HepG2 (cell line): Measurements from ENCODE around the gene CDT1.

Source experiments
- ATF5 ChIP-seq: sonication (generic); formaldehyde crosslinking; IDR thresholded peaks from 2 replicates; pipeline ENCODE4 v1.4.0; 2020; ENCODE audit warnings: mild to moderate bottlenecking, low read depth, missing genetic modification reagents
- HNRNPUL1 ChIP-seq: fragments of 200-400 bp; formaldehyde crosslinking; IDR thresholded peaks from 2 replicates; pipeline ENCODE4 v1.6.1; 2017; ENCODE audit warnings: low read depth, mild to moderate bottlenecking, low read length, moderate library complexity
- NR2F1 ChIP-seq, 2 experiments: fragments of 450-650 bp in 1 of 2; formaldehyde crosslinking in 1 of 2; IDR thresholded peaks; 2 replicates each; pipeline versions ENCODE4 v1.5.0 to v1.6.1; 2016 to 2020; ENCODE audit warnings: mild to moderate bottlenecking in 1 of 2, missing compliant biosample characterization in 1 of 2, missing genetic modification reagents in 1 of 2, moderate library complexity in 1 of 2
- NR3C1 ChIP-seq: sonication (generic); formaldehyde crosslinking; IDR thresholded peaks from 2 replicates; pipeline ENCODE4 v1.4.0; 2020; ENCODE audit warnings: missing genetic modification reagents
- RELA ChIP-seq: sonication (generic); formaldehyde crosslinking; IDR thresholded peaks from 2 replicates; pipeline ENCODE4 v1.4.0; 2020; ENCODE audit warnings: missing genetic modification reagents
- ZNF547 ChIP-seq: sonication (generic); formaldehyde crosslinking; IDR thresholded peaks from 2 replicates; pipeline ENCODE4 v1.5.1; 2020; ENCODE audit warnings: mild to moderate bottlenecking, missing genetic modification reagents
- TF ChIP-seq, protein P1 (sequence below): sonication (generic); formaldehyde crosslinking; IDR thresholded peaks from 2 replicates; pipeline ENCODE4 v1.5.0; 2020; ENCODE audit warnings: mild to moderate bottlenecking, missing genetic modification reagents, moderate library complexity
- TF ChIP-seq, protein P2 (sequence below), 2 experiments: fragments of 450-650 bp in 1 of 2; sonication (generic) in 1 of 2; formaldehyde crosslinking; IDR thresholded peaks; 2 replicates each; pipeline versions ENCODE4 v1.5.0 to v1.8.0; 2020 to 2022; ENCODE audit warnings: mild to moderate bottlenecking in 1 of 2, missing genetic modification reagents in 1 of 2
- TF ChIP-seq, protein P3 (sequence below): sonication (generic); formaldehyde crosslinking; IDR thresholded peaks from 2 replicates; pipeline ENCODE4 v1.8.0; 2022; ENCODE audit warnings: missing genetic modification reagents, low read depth, mild to moderate bottlenecking, borderline replicate concordance

GRCh38 chr16:88792078-88792550, 11.5 kb upstream of the CDT1 start:
- TF ChIP-seq, protein P1, sequence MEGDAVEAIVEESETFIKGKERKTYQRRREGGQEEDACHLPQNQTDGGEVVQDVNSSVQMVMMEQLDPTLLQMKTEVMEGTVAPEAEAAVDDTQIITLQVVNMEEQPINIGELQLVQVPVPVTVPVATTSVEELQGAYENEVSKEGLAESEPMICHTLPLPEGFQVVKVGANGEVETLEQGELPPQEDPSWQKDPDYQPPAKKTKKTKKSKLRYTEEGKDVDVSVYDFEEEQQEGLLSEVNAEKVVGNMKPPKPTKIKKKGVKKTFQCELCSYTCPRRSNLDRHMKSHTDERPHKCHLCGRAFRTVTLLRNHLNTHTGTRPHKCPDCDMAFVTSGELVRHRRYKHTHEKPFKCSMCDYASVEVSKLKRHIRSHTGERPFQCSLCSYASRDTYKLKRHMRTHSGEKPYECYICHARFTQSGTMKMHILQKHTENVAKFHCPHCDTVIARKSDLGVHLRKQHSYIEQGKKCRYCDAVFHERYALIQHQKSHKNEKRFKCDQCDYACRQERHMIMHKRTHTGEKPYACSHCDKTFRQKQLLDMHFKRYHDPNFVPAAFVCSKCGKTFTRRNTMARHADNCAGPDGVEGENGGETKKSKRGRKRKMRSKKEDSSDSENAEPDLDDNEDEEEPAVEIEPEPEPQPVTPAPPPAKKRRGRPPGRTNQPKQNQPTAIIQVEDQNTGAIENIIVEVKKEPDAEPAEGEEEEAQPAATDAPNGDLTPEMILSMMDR (CRISPR knock-in tag): no peak
- no peak for TF ChIP-seq ATF5 (CRISPR knock-in tag)
- TF ChIP-seq ZNF547 (CRISPR knock-in tag): no peak
- TF ChIP-seq, protein P2, sequence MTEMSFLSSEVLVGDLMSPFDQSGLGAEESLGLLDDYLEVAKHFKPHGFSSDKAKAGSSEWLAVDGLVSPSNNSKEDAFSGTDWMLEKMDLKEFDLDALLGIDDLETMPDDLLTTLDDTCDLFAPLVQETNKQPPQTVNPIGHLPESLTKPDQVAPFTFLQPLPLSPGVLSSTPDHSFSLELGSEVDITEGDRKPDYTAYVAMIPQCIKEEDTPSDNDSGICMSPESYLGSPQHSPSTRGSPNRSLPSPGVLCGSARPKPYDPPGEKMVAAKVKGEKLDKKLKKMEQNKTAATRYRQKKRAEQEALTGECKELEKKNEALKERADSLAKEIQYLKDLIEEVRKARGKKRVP (CRISPR knock-in tag; IDR thresholded peaks at IDR 0.05): no peak
- TF ChIP-seq NR3C1 (CRISPR knock-in tag): no peak
- TF ChIP-seq NR2F1 (CRISPR knock-in tag; IDR thresholded peaks at IDR 0.05): no peak
- TF ChIP-seq, protein P3, sequence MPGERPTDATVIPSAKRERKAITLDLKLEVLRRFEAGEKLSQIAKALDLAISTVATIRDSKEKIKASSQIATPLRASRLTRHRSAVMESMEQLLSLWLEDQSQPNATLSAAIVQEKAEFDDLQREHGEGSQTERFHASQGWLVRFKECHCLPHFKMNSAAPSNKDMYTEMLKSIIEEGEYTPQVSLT: no peak
- TF ChIP-seq RELA (CRISPR knock-in tag): no peak
- TF ChIP-seq HNRNPUL1: no peak
